ENCODE measurements around the gene TP53INP2. TPM values are rescaled to one million over a fixed set of nuclear protein-coding genes. Genes with fewer than 3 reads are reported as not detected.
"Not testable (repeated sequence)": the region's sequence is repeated elsewhere in the genome, so short reads cannot be mapped to it uniquely, and the experiment has no call there.

TP53INP2 gene
- total RNA-seq (2014; rRNA removed): 2.2 and 3.9 TPM in 2 replicates
- polyA plus RNA-seq (2012): 23.2 TPM

GRCh38 chr20:34704177-34705007 is at the start of gene TP53INP2:
Gene TP53INP2, plus strand, starts transcription at chr20:34704344. Its CDS starts 4,396 bp downstream, at chr20:34708740.
- DNase-seq (ENCODE audit: low read depth): peak; percentile 83

DNA sequence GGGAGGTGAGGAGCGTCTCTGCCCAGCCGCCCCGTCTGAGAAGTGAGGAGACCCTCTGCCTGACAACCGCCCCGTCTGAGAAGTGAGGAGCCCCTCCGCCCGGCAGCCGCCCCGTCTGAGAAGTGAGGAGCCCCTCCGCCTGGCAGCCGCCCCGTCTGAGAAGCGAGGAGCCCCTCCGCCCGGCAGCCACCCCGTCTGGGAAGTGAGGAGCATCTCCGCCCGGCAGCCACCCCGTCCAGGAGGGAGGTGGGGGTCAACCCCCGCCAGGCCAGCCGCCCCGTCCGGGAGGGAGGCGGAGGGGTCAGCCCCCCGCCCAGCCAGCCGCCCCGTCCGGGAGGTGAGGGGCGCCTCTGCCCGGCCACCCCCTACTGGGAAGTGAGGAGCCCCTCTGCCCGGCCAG is 45.5 kb upstream of the TP53INP2 start:
- DNase-seq (ENCODE audit: low read depth): not testable (repeated sequence)

GRCh38 chr20:34661811-34662210 is 42.3 kb upstream of the TP53INP2 start:
- DNase-seq (ENCODE audit: low read depth): peak; percentile 29

DNA sequence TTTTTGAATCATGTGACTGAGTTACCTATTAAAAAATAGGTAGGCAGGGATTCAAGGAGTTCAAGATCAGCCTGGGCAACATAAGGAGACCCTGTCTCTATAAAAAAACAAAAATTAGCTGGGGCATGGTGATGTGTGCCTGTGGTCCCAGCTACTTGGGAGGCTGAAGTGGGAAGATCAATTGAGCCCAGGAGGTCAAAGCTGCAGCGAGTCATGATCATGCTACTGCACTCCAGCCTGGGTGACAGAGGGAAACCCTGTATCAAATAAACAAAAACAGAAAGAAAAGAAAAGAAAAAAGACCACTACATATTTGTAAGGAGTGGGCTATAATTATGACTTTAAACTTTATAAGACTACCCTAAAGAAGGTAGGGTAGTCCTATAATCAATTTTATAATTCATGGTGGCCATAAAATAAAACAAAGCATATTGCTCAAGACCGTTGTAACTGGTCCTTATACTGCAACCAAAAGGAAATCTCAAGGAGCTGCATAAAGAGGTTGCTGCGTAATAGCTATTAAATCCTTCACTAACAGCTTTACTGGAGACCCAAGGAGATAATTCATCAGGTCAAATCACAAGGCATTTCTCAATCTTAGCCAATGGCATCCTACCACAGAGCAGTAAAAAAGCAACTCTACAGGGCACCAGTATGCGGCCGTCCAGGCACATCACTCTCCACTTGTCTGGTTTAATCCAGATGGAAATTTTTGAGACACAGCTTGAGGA is 40.8 kb upstream of the TP53INP2 start:
- no peak for DNase-seq (ENCODE audit: low read depth)

GRCh38 chr20:34664751-34665150 is 39.4 kb upstream of the TP53INP2 start:
- DNase-seq (ENCODE audit: low read depth): not testable (repeated sequence)

DNA sequence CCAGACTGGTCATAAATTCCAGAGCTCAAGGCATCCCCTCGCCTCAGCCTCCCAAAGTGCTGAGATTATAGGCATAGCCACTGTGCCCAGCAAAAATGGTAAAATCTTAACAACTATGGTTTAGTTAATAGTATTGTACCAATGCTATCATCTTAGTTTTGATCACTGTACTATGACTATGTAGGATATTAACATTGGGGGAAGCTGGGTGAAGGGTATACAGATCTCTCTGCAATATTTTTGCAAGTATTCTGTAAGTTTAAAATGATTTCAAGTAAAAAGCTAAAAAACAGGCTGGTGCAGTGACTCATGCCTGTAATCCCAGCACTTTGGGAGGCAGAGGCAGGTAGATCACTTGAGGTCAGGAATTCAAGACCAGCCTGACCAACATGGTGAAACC is 35.0 kb upstream of the TP53INP2 start:
- DNase-seq (ENCODE audit: low read depth): no peak

GRCh38 chr20:34673412-34673811 is 30.7 kb upstream of the TP53INP2 start:
- no peak for DNase-seq (ENCODE audit: low read depth)

DNA sequence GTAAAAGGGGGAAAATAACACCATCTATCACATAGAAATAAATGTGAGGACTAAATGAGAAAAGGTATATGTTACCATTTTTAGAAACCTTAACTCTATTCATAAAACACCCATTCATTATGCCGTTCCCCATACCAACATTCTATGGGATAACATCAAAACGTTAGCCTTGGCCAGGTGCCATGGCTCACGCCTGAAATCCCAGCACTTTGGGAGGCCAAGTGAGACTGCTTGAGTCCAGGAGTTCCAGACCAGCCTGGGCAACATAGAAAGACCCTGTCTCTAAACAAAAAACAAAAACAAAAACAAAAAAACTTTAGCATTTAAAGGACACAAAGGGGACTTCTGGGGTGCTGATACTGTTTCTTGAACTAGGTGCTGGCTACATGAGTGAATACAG is 28.6 kb upstream of the TP53INP2 start:
- DNase-seq (ENCODE audit: low read depth): no peak

GRCh38 chr20:34675993-34676641 is 28.0 kb upstream of the TP53INP2 start:
- DNase-seq (ENCODE audit: low read depth): no peak

DNA sequence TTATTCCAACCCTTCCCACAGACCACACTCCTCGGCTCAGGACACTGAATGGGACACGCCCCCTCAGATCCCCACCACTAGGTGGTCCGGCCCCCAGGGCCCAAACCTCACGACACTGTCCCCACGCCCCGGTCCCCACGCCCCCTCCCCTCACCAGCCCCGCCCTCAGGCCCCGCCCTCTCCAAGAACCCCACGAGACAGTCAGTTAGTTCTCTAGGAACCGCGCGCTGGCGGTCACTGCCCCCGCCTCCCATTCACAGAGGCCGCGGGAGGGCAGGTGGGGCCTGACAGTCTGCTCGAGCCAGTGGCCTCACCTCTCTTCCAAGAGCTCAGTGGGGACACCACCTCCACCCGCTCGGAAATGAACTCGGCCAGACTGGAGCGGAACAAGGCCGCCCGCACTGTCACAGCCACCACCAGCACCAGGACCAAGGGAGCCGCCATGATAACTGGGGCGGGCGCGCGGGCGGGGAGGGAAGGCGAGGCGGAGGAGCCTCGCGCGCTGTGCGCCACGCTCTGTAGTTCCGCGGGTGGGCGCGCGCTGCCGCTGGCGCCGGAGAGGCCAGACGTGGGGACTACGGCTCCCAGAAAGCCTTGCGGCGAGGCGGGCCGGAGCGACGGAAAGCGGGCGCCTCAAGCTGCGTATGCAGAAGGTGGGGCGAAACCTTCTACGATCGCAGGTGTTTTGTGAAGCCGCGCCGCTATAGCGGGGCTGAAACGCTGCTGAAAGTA is 27.3 kb upstream of the TP53INP2 start, which contains the start of gene PIGU:
Gene PIGU (minus strand): TSS at position 451 of the 732 bp plus-strand sequence. CDS start 7 bp downstream, at position 444.
- peak; percentile 92 for DNase-seq (ENCODE audit: low read depth)

GRCh38 chr20:34680586-34681175 is 23.5 kb upstream of the TP53INP2 start:
- DNase-seq (ENCODE audit: low read depth): no peak

DNA sequence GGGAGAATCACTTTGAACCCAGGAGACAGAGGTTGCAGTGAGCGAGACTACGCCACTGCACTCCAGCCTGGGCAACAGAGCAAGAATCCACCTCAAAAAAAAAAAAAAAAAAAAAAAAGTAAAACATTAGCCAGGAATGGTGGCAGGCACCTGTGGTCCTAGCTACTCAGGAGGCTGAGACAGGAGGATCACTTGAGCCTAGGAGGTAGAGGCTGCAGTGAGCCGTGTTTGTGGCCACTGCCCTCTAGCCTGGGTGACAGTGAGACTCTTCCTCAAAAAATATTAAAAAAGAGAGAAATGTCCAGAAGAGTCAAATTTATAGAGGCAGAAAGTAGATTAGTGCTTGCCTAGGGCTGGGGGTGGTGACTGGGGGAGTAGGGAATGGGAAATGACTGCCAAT is 20.5 kb upstream of the TP53INP2 start:
- DNase-seq (ENCODE audit: low read depth): no peak

- peak; percentile 37 for DNase-seq (ENCODE audit: low read depth)
These were observed 14.7 kb upstream of the TP53INP2 start for GRCh38 chr20:34689486-34689885.

- DNase-seq (ENCODE audit: low read depth): no peak
These were observed 12.3 kb upstream of the TP53INP2 start for GRCh38 chr20:34691838-34692237.

- DNase-seq (ENCODE audit: low read depth): no peak
These were observed 10.7 kb upstream of the TP53INP2 start for GRCh38 chr20:34693414-34693813.

GRCh38 chr20:34701405-34702085 is 2.6 kb upstream of the TP53INP2 start:
- DNase-seq (ENCODE audit: low read depth): no peak

DNA sequence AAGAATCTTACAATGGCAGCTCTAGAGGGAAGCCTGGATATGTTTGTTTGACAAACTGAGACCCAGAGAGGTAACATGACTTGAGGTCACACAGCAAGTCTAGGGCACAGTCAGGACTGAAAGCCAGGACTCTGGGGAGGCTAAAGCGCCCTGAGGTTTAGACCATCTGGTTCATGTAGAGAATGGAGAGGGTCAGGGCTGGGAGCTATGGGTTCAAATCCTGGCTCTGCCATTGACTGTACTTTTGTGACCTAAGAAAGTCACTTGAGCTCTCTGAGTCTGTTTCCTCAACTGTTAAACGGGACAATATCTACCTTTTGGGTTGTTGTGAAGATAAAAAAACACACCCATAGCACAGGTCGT is 1.1 kb upstream of the TP53INP2 start:
- DNase-seq (ENCODE audit: low read depth): no peak

- DNase-seq (ENCODE audit: low read depth): no peak
These were observed 544 bp upstream of the TP53INP2 start for GRCh38 chr20:34703424-34704176.

- DNase-seq (ENCODE audit: low read depth): no peak
These were observed 858 bp downstream of the TP53INP2 start for GRCh38 chr20:34705008-34705396.

All from LHCN-M2 (cell line).